Rectal smooth muscle tissue (tissue), 1 donor: ENCODE data around the gene DCUN1D1.

Source experiments
- H3K27ac ChIP-seq: one replicate; pipeline ENCODE4 v1.7.0; 2013; ENCODE audit warnings: low read depth, low read length, inconsistent platforms
- H3K27me3 ChIP-seq: one replicate; pipeline ENCODE4 v1.7.0; 2013; ENCODE audit warnings: low read length; ENCODE audit not compliant: control insufficient read depth, insufficient read depth
- H3K36me3 ChIP-seq: one replicate; pipeline ENCODE4 v1.7.0; 2013; ENCODE audit warnings: low read length; ENCODE audit not compliant: control insufficient read depth, insufficient read depth
- H3K4me1 ChIP-seq: one replicate; pipeline ENCODE4 v1.7.0; 2013; ENCODE audit warnings: low read length; ENCODE audit not compliant: control insufficient read depth, insufficient read depth
- H3K4me3 ChIP-seq: one replicate; pipeline ENCODE4 v1.7.0; 2013; ENCODE audit warnings: low read length
- H3K9ac ChIP-seq: one replicate; pipeline ENCODE4 v1.7.0; 2013; ENCODE audit warnings: low read length

DCUN1D1 gene

GRCh38 chr3:182969853-182970252 is 10.5 kb downstream of the DCUN1D1 start:
- Histone ChIP-seq H3K27me3 (no peaks in the 10 kb centered on the region), H3K4me1 (peaks cover 4% of the 10 kb centered on the region), H3K36me3 (peaks cover 2% of the 10 kb centered on the region), H3K4me3 (no peak overlapping the region), H3K27ac (no peak overlapping the region), H3K9ac (no peak overlapping the region)

DNA sequence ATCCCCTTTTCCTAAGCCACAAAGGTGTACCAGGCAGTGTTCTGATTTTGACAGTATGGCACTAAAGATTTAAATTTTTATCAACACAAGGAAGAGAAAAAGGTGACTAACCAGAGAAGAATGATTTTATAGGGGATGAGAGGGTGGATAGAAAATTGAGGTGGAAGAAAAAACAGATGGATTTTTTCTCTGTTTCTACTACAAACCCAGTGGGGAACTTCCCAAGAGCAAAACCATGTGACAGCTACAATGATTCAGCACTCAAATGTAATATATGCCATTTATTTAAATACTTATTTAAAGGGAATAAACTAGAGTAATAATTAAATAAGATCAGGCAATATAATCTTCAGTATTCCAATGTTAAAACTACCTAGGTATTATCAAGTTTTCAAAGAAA is 11.1 kb downstream of the DCUN1D1 start:
- Histone ChIP-seq H3K27ac (no peak overlapping the region), H3K27me3 (no peaks in the 10 kb centered on the region), H3K4me3 (no peak overlapping the region), H3K9ac (no peak overlapping the region), H3K4me1 (peaks cover 4% of the 10 kb centered on the region), H3K36me3 (peaks cover 2% of the 10 kb centered on the region)

GRCh38 chr3:182967218-182968204 is 12.8 kb downstream of the DCUN1D1 start:
- Histone ChIP-seq H3K4me3 (no peak overlapping the region), H3K27me3 (no peaks in the 10 kb centered on the region), H3K36me3 (peaks cover 2% of the 10 kb centered on the region), H3K9ac (no peak overlapping the region), H3K4me1 (peaks cover 4% of the 10 kb centered on the region), H3K27ac (no peak overlapping the region)

DNA sequence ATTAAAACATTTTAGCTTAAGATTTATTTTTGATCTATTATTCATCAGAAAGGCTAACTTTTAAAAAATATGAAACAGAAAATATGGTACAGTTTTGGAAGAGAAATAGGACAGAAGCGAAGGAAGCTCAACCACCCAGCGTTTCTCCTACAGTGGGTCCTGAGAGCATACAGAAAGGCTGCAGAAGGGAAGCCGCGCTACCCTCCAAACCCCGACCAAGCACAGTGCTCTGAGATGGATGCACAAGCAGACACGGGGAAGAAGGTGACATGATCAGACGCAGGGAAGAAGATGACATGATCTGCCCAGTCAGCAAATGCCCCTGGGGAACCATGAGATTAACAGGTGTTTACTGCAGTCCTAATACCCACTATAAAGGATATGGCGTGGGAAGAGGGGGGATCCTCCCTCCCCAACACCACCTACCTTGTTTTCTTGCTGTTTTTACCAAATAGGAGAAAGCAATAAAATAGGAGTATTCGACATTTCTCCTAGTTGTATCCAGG is 14.4 kb downstream of the DCUN1D1 start:
- Histone ChIP-seq H3K27ac (no peak overlapping the region), H3K4me1 (peaks cover 4% of the 10 kb centered on the region), H3K9ac (no peak overlapping the region), H3K4me3 (no peak overlapping the region), H3K36me3 (peaks cover 2% of the 10 kb centered on the region), H3K27me3 (no peaks in the 10 kb centered on the region)

DNA sequence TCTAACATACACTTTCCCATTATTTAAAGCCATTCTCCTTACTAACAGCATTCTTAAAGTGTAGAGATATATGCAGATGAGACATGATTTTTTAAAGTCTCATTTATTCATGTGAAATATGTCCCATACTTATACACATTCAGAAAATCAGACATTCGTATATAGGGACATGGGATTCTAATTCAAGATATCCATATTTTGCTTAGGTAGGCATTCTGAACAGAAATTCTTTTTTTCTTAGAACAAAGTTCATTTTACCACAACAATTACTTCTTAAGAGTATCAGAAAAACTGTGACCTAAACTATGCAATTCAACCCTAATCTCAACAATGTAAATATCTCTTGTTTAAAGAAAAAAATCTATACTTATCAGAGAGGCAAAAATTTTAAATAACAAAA is 16.2 kb downstream of the DCUN1D1 start:
- H3K4me3 ChIP-seq: no peak overlapping the region
- H3K27ac ChIP-seq: no peak overlapping the region
- peaks cover 2% of the 10 kb centered on the region for H3K36me3 ChIP-seq
- no peak overlapping the region for H3K9ac ChIP-seq
- H3K4me1 ChIP-seq: peaks cover 2% of the 10 kb centered on the region
- no peaks in the 10 kb centered on the region for H3K27me3 ChIP-seq

- no peaks in the 10 kb centered on the region for H3K27me3 ChIP-seq
- H3K9ac ChIP-seq: no peak overlapping the region
- H3K4me3 ChIP-seq: no peak overlapping the region
- no peak overlapping the region for H3K27ac ChIP-seq
- H3K4me1 ChIP-seq: no peaks in the 10 kb centered on the region
- peaks cover 4% of the 10 kb centered on the region for H3K36me3 ChIP-seq
Measured at GRCh38 chr3:182962166-182962565, 18.2 kb downstream of the DCUN1D1 start.

GRCh38 chr3:182959474-182960350 is 20.6 kb downstream of the DCUN1D1 start:
- Histone ChIP-seq H3K36me3 (peaks cover 2% of the 10 kb centered on the region), H3K9ac (no peak overlapping the region), H3K4me1 (no peaks in the 10 kb centered on the region), H3K27ac (no peak overlapping the region), H3K27me3 (no peaks in the 10 kb centered on the region), H3K4me3 (no peak overlapping the region)

- H3K4me3 ChIP-seq: no peak overlapping the region
- H3K36me3 ChIP-seq: peaks cover 2% of the 10 kb centered on the region
- H3K27me3 ChIP-seq: no peaks in the 10 kb centered on the region
- H3K27ac ChIP-seq: no peak overlapping the region
- no peak overlapping the region for H3K9ac ChIP-seq
- no peaks in the 10 kb centered on the region for H3K4me1 ChIP-seq
Measured at GRCh38 chr3:182957676-182958266, 22.6 kb downstream of the DCUN1D1 start.

DNA sequence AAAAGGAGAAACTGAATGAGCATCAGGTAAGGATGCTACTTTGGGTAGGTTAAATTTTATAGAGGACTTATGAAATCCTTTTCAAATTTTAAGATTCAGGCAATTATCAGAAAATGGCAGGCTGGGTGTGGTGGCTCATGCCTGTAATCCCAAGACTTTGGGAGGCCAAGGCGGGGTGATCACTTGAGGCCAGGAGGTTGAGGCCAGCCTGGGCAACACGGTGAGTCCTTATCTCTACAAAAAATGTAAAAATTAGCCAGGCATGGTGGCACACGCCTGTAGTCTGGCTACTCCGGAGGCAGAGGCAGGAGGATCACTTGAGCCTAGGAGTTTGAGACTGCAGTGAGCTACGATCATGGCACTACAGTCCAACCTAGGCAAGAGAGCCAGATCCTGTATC is 23.1 kb downstream of the DCUN1D1 start:
- H3K36me3 ChIP-seq: peaks cover 2% of the 10 kb centered on the region
- H3K9ac ChIP-seq: no peak overlapping the region
- H3K4me3 ChIP-seq: no peak overlapping the region
- no peaks in the 10 kb centered on the region for H3K27me3 ChIP-seq
- no peak overlapping the region for H3K27ac ChIP-seq
- H3K4me1 ChIP-seq: no peaks in the 10 kb centered on the region

DNA sequence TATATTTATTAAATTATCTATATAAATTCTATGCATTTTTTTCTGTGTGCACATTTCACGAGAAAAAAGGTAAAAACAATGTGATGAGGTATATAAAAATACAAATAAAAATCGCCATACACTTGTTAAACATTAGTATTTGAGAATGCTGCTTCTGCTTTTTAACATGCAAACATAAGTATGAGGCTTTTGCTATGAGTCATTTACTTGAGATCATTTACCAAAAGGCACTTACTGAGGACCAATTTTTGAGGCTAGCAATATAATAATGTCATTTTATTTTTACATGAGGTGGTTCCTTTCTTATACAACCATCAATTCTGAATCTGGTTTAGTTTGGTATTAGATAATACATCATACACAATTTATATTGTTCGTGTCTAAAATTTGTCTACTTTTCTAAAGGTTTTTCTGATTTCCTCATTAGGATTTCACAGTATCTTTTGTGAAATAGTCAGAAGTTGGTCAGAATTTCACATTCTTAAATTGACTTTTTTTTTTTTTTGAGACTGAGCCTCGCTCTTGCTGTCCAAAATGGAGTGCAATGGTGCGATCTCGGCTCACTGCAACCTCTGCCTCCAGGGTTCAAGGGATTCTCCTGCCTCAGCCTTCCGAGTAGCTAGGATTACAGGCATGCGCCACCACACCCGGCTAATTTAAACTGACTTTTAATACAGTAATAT is 25.6 kb downstream of the DCUN1D1 start:
- no peak overlapping the region for H3K27ac ChIP-seq
- H3K4me3 ChIP-seq: no peak overlapping the region
- H3K4me1 ChIP-seq: no peaks in the 10 kb centered on the region
- H3K36me3 ChIP-seq: peaks cover 2% of the 10 kb centered on the region
- H3K27me3 ChIP-seq: no peaks in the 10 kb centered on the region
- no peak overlapping the region for H3K9ac ChIP-seq

- H3K4me3 ChIP-seq: no peak overlapping the region
- no peaks in the 10 kb centered on the region for H3K4me1 ChIP-seq
- peaks cover 2% of the 10 kb centered on the region for H3K36me3 ChIP-seq
Measured at GRCh38 chr3:182949688-182950087, 30.6 kb downstream of the DCUN1D1 start.

More at GRCh38 chr3:182949688-182950087, 30.6 kb downstream of the DCUN1D1 start:
- no peak overlapping the region for H3K27ac ChIP-seq
- no peak overlapping the region for H3K9ac ChIP-seq
- no peaks in the 10 kb centered on the region for H3K27me3 ChIP-seq
